ENCODE measurements around the gene NLN.

DNA sequence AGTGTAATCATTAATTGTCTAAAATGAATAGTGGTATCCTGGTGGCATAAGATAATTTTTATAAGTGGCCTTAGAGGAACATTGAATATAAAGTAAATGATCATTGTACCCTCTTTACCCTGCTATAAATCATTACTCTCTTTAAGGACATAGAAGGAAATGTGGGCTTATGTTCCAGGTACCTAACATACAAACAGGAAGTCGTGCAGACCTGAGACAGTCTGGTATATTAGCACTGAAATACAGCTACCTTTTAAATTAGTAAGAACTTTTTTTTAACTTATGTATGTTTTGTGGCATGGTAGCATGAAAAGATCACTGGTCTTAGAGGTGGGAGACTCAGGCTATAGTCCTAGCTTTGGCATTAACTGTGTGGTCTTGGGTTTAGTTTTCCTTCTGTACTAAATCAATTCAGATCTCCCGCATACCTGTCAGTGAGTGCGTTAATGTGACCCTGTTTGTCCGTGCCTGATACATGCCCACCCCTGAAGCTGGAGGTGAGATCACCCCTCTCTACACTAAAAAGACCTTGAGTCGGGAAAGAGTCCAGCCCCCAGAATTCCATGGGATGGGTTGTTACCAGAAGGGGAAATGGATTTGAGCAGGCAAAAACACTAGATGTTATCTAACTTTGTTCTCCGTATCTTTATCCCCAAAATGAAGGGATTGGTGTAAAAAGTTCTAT is 145.0 kb downstream of the NLN start:
- no peak for TF ChIP-seq RFX5 (IDR thresholded peaks at IDR 0.05; ENCODE audit: low read depth, low read length)
- TF ChIP-seq TOE1 (CRISPR knock-in tag; IDR thresholded peaks at IDR 0.05), result no peak
- TF ChIP-seq, protein P1, sequence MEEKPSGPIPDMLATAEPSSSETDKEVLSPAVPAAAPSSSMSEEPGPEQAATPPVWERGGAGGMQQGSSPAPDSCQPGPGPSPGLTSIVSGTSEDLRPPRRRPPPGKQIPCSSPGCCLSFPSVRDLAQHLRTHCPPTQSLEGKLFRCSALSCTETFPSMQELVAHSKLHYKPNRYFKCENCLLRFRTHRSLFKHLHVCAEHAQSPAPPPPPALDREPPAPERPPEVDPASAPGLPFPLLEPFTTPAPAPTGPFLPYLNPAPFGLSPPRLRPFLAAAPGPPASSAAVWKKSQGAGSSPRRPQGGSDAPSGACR (CRISPR knock-in tag; IDR thresholded peaks at IDR 0.05), result no peak
- TF ChIP-seq SIN3A (IDR thresholded peaks at IDR 0.05; ENCODE audit: borderline replicate concordance, low read depth, low read length), result no peak
- TF ChIP-seq MTA3 (CRISPR knock-in tag; IDR thresholded peaks at IDR 0.05), result no peak

All from HepG2 (cell line).